ENCODE results near the gene LSM12.
"Not testable (repeated sequence)": the region's sequence is repeated elsewhere in the genome, so short reads cannot be mapped to it uniquely, and the experiment has no call there.

Gene LSM12

GRCh38 chr17:44038604-44039011 lies 27.9 kb downstream of the LSM12 start:
- Histone ChIP-seq H4K8ac (ENCODE audit: low read length) (no peak overlapping the region), H2AK5ac (ENCODE audit: low read length, severe bottlenecking) (no peak overlapping the region), H3K4me1 (ENCODE audit: control insufficient read depth, insufficient read depth, low read depth, low read length) (peaks cover 4% of the 10 kb centered on the region), H2BK5ac (ENCODE audit: low read depth, low read length, poor library complexity, severe bottlenecking) (no peak overlapping the region), H3K4me2 (ENCODE audit: low read length, poor library complexity, severe bottlenecking) (no peak overlapping the region), H3K14ac (ENCODE audit: low read length in 2 of 2) (no peak overlapping the region), H3K9ac (ENCODE audit: low read length) (no peak overlapping the region), H2BK15ac (ENCODE audit: low read depth, poor library complexity, severe bottlenecking) (no peak overlapping the region), H2BK12ac (ENCODE audit: low read length in 2 of 2) (no peak overlapping the region), H3K18ac (ENCODE audit: low read depth in 1 of 2, low read length in 2 of 2) (no peak overlapping the region), H3K4ac (ENCODE audit: low read depth in 1 of 2, low read length in 2 of 2) (no peak overlapping the region), H3K23ac (ENCODE audit: low read length in 2 of 2) (no peak overlapping the region), H2BK120ac (ENCODE audit: low read depth, low read length) (no peak overlapping the region), H3K9me3 (ENCODE audit: control insufficient read depth, low read length) (no peaks in the 10 kb centered on the region), H3K79me1 (replicated peaks; ENCODE audit: low read length, poor library complexity, severe bottlenecking) (peaks cover 22% of the 10 kb centered on the region), H3K4me3 (ENCODE audit: insufficient read depth in 1 of 2, low read depth in 1 of 2, low read length in 2 of 2) (no peak overlapping the region), H3K36me3 (ENCODE audit: control insufficient read depth in 1 of 2, insufficient read depth in 2 of 2, low read depth in 1 of 2, low read length in 2 of 2) (peaks cover 30 to 41% of the 10 kb centered on the region in 2 experiments), H3K27ac (ENCODE audit: low read length, poor library complexity, severe bottlenecking) (no peak overlapping the region), H2AFZ (ENCODE audit: low read depth, low read length) (no peak overlapping the region), H3K27me3 (ENCODE audit: control insufficient read depth in 1 of 2, insufficient read depth in 1 of 2, low read length in 2 of 2) (no peaks in the 10 kb centered on the region), H4K91ac (ENCODE audit: low read length) (no peak overlapping the region)
- WGBS, result 100% methylated on average over 2 of the region's 3 CpGs
- DNase-seq, result no peak

- H2BK120ac ChIP-seq (ENCODE audit: low read depth, low read length), result no peak overlapping the region
- no peak overlapping the region for H3K23ac ChIP-seq (ENCODE audit: low read length in 2 of 2)
- no peak overlapping the region for H4K91ac ChIP-seq (ENCODE audit: low read length)
- no peaks in the 10 kb centered on the region for H3K27me3 ChIP-seq (ENCODE audit: control insufficient read depth in 1 of 2, insufficient read depth in 1 of 2, low read length in 2 of 2)
- no peak overlapping the region for H2BK15ac ChIP-seq (ENCODE audit: low read depth, poor library complexity, severe bottlenecking)
- 97% methylated on average over 2 of the region's 2 CpGs for WGBS
- no peak overlapping the region for H3K4ac ChIP-seq (ENCODE audit: low read depth in 1 of 2, low read length in 2 of 2)
- H3K9ac ChIP-seq (ENCODE audit: low read length), result peak overlapping the region; percentile 29
- H4K8ac ChIP-seq (ENCODE audit: low read length), result no peak overlapping the region
- DNase-seq, result no peak
- no peak overlapping the region for H2AFZ ChIP-seq (ENCODE audit: low read depth, low read length)
- peaks cover 4% of the 10 kb centered on the region for H3K4me1 ChIP-seq (ENCODE audit: control insufficient read depth, insufficient read depth, low read depth, low read length)
- no peaks in the 10 kb centered on the region for H3K9me3 ChIP-seq (ENCODE audit: control insufficient read depth, low read length)
- no peak overlapping the region for H3K27ac ChIP-seq (ENCODE audit: low read length, poor library complexity, severe bottlenecking)
- H3K18ac ChIP-seq (ENCODE audit: low read depth in 1 of 2, low read length in 2 of 2), result no peak overlapping the region
- H3K14ac ChIP-seq (ENCODE audit: low read length in 2 of 2), result no peak overlapping the region
- H3K4me3 ChIP-seq (ENCODE audit: insufficient read depth in 1 of 2, low read depth in 1 of 2, low read length in 2 of 2), result no peak overlapping the region
- H3K4me2 ChIP-seq (ENCODE audit: low read length, poor library complexity, severe bottlenecking), result no peak overlapping the region
- H3K79me1 ChIP-seq (replicated peaks; ENCODE audit: low read length, poor library complexity, severe bottlenecking), result peaks cover 28% of the 10 kb centered on the region
- H2BK5ac ChIP-seq (ENCODE audit: low read depth, low read length, poor library complexity, severe bottlenecking), result no peak overlapping the region
- H3K36me3 ChIP-seq (ENCODE audit: control insufficient read depth in 1 of 2, insufficient read depth in 2 of 2, low read depth in 1 of 2, low read length in 2 of 2), result peaks cover 41 to 53% of the 10 kb centered on the region in 2 experiments
- H2AK5ac ChIP-seq (ENCODE audit: low read length, severe bottlenecking), result no peak overlapping the region
- no peak overlapping the region for H2BK12ac ChIP-seq (ENCODE audit: low read length in 2 of 2)
Observed at GRCh38 chr17:44037471-44037870, 29.0 kb downstream of the LSM12 start.

- not testable (repeated sequence) for H3K27ac ChIP-seq (ENCODE audit: low read length, poor library complexity, severe bottlenecking); H3K18ac ChIP-seq (ENCODE audit: low read depth in 1 of 2, low read length in 2 of 2); H4K8ac ChIP-seq (ENCODE audit: low read length); H2AK5ac ChIP-seq (ENCODE audit: low read length, severe bottlenecking); DNase-seq; H3K4me3 ChIP-seq (ENCODE audit: insufficient read depth in 1 of 2, low read depth in 1 of 2, low read length in 2 of 2); H4K91ac ChIP-seq (ENCODE audit: low read length); H3K4me1 ChIP-seq (ENCODE audit: control insufficient read depth, insufficient read depth, low read depth, low read length); H2AFZ ChIP-seq (ENCODE audit: low read depth, low read length); H2BK12ac ChIP-seq (ENCODE audit: low read length in 2 of 2); H3K4me2 ChIP-seq (ENCODE audit: low read length, poor library complexity, severe bottlenecking); H3K14ac ChIP-seq (ENCODE audit: low read length in 2 of 2); H3K27me3 ChIP-seq (ENCODE audit: control insufficient read depth in 1 of 2, insufficient read depth in 1 of 2, low read length in 2 of 2); H3K9ac ChIP-seq (ENCODE audit: low read length); H2BK15ac ChIP-seq (ENCODE audit: low read depth, poor library complexity, severe bottlenecking); H3K9me3 ChIP-seq (ENCODE audit: control insufficient read depth, low read length); H2BK120ac ChIP-seq (ENCODE audit: low read depth, low read length); H3K4ac ChIP-seq (ENCODE audit: low read depth in 1 of 2, low read length in 2 of 2); H3K23ac ChIP-seq (ENCODE audit: low read length in 2 of 2); H2BK5ac ChIP-seq (ENCODE audit: low read depth, low read length, poor library complexity, severe bottlenecking)
- no CpG with 5 or more reads among the region's 3 CpGs for WGBS
- H3K36me3 ChIP-seq (ENCODE audit: control insufficient read depth in 1 of 2, insufficient read depth in 2 of 2, low read depth in 1 of 2, low read length in 2 of 2), result peaks cover 48 to 69% of the 10 kb centered on the region in 2 experiments
- peaks cover 43% of the 10 kb centered on the region for H3K79me1 ChIP-seq (replicated peaks; ENCODE audit: low read length, poor library complexity, severe bottlenecking)
Observed at GRCh38 chr17:44034688-44035087, 31.8 kb downstream of the LSM12 start.

GRCh38 chr17:44033861-44034408 lies 32.5 kb downstream of the LSM12 start:
- Histone ChIP-seq H3K9ac (ENCODE audit: low read length) (no peak overlapping the region), H3K27me3 (ENCODE audit: control insufficient read depth in 1 of 2, insufficient read depth in 1 of 2, low read length in 2 of 2) (no peaks in the 10 kb centered on the region), H2BK5ac (ENCODE audit: low read depth, low read length, poor library complexity, severe bottlenecking) (no peak overlapping the region), H3K4me1 (ENCODE audit: control insufficient read depth, insufficient read depth, low read depth, low read length) (peaks cover 1% of the 10 kb centered on the region), H3K36me3 (ENCODE audit: control insufficient read depth in 1 of 2, insufficient read depth in 2 of 2, low read depth in 1 of 2, low read length in 2 of 2) (peaks cover 53 to 74% of the 10 kb centered on the region in 2 experiments), H3K18ac (ENCODE audit: low read depth in 1 of 2, low read length in 2 of 2) (no peak overlapping the region), H3K79me1 (replicated peaks; ENCODE audit: low read length, poor library complexity, severe bottlenecking) (peaks cover 48% of the 10 kb centered on the region), H3K23ac (ENCODE audit: low read length in 2 of 2) (no peak overlapping the region), H2BK120ac (ENCODE audit: low read depth, low read length) (no peak overlapping the region), H3K4me2 (ENCODE audit: low read length, poor library complexity, severe bottlenecking) (no peak overlapping the region), H2BK12ac (ENCODE audit: low read length in 2 of 2) (no peak overlapping the region), H3K4me3 (ENCODE audit: insufficient read depth in 1 of 2, low read depth in 1 of 2, low read length in 2 of 2) (no peak overlapping the region), H2AK5ac (ENCODE audit: low read length, severe bottlenecking) (no peak overlapping the region), H2BK15ac (ENCODE audit: low read depth, poor library complexity, severe bottlenecking) (no peak overlapping the region), H3K14ac (ENCODE audit: low read length in 2 of 2) (no peak overlapping the region), H2AFZ (ENCODE audit: low read depth, low read length) (no peak overlapping the region), H3K4ac (ENCODE audit: low read depth in 1 of 2, low read length in 2 of 2) (no peak overlapping the region), H3K27ac (ENCODE audit: low read length, poor library complexity, severe bottlenecking) (no peak overlapping the region), H4K91ac (ENCODE audit: low read length) (no peak overlapping the region), H3K9me3 (ENCODE audit: control insufficient read depth, low read length) (no peaks in the 10 kb centered on the region), H4K8ac (ENCODE audit: low read length) (no peak overlapping the region)
- no peak for DNase-seq
- 88% methylated on average over 3 of the region's 3 CpGs for WGBS

Data from mesenchymal stem cell (in vitro differentiated cells and primary cell).